GM18868 (cell line): ENCODE data around the gene VPS11.

Experiments used
- ATAC-seq: cut with Tn5 transposase; IDR thresholded peaks from one replicate; pipeline ENCODE4 v1.9.1; 2021; ENCODE audit warnings: mild to moderate bottlenecking, moderate library complexity; ENCODE audit not compliant: unreplicated experiment

Gene VPS11

DNA sequence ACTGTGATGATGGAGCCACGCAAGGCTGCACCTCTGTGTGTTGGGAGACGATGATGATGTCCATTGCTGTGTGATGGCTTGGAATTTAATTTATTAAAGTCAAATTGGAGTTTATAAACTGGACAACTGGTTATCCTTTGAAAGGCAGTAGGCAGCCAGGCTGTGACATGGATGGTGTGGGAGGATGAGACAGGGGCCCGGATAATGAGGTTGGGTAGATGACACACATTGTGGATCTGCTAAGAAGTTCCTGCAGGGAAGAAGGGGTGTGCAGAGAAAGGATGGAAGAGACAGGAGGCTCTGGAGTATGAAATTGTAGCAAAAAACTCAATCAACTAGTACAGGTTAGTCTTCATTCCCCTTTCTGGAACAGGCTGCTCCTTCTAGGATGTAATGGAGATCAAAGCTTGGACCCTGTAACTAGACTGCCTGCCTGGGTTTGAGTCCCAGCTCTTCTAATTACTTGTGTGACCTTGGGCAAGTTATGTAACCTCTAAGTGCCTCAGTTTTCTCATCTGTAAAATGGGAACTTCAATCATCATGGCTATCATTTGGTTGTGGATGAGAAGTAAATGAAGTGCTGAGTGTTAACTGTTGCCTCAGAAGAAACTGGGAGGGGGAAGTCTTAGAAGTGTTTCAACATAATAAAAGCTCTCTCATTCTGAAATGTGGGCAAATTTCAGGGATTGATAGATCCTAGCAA, 49.5 kb downstream of the VPS11 start:
- no peak for ATAC-seq

DNA sequence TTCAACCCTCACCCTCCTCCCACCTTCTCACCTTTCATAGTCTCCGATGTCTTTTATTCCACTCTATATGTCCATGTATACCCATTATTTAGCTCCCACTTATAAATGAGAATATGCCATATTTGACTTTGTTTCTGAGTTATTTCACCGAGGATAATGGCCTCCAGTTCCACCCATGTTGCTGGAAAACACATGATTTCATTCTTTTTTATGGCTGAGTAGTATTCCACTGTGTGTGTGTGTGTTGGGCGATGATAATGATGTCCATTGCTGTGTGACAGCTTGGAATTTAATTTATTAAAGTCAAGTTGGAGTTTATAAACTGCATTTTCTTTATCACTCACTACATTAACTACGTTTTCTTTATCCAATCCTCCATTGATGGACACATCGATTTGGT, 50.6 kb downstream of the VPS11 start:
- ATAC-seq: no peak

- ATAC-seq: no peak
Measured at GRCh38 chr11:119118946-119119345, 51.3 kb downstream of the VPS11 start.

DNA sequence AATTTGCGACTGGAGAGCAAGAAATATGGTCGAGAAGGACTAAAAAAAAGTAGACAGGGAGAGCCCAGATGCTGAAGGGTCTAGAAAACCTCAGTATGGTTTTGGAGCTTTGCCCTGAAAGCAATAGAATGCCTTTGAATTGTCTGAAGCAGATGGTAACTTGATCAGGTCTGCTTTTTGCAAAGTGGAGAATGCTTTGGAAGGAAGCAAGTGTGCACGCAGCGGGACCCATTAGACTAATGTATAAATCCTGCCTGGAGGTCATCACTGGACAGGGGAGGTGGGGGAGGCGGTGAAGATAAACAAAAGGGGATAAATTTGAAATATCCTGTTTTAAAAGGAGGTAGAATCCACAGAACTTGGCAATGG, 53.0 kb downstream of the VPS11 start:
- ATAC-seq: no peak

DNA sequence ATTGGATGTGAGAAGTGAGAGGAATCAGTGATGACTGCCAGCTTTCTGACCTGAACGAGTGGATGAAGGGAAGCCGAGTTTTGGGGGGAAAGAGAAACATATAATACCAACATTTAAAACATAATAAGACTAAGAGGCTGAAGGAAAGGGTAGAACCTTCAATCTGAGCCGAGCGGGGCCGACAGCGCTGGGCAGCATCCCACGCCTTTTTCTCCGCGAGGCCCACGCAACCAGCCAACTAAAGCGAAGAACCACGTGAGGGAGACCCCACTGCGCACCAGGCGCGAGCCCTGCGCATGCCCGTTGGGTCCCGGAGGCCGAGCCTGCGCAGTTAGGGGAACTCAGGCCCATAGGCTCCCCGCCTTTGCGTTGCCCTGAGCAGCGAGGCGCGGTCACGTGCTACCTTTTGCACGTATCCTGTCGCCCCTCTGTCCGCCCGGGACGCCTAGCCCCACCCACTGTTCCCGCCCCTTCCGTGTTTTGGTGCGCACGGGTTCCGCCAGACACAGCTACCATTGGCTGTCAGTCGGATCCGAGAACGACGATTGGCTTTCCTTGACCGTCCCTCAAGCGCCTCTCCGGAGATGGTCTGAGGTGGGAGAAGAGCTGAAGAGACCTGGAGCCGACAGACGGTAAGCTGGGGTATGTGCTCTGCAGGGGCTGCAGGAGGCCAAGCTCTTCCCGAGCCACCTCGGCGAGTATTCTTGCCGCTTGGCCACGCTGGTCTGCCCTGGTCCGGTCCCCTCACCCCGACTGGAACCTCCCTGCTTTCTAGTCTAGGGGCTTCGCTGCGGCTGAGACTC, 53.6 kb downstream of the VPS11 start, which contains the start of gene HINFP:
Gene HINFP, plus strand, starts transcription at position 573 of the 803 bp plus-strand sequence. CDS start 5,365 bp downstream, outside the sequence.
- peak; percentile 95 for ATAC-seq

DNA sequence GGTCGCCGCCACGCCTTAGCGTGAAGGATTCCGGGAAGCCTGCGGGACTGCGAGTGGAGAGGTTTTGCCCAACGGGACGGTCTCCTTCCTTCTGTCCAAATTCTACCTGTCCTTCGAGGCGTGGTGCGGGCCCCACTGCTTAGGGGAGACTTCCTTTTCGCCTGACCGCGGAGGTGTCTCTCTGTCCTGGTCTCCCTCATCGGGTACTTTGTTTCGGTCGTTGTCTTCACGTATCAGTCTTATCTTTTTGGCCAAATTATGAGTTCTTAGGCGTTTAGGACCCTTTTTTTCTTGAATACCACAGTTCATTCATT, 54.1 kb downstream of the VPS11 start:
- no peak for ATAC-seq

- ATAC-seq: no peak
Measured at GRCh38 chr11:119125821-119126220, 58.2 kb downstream of the VPS11 start.

DNA sequence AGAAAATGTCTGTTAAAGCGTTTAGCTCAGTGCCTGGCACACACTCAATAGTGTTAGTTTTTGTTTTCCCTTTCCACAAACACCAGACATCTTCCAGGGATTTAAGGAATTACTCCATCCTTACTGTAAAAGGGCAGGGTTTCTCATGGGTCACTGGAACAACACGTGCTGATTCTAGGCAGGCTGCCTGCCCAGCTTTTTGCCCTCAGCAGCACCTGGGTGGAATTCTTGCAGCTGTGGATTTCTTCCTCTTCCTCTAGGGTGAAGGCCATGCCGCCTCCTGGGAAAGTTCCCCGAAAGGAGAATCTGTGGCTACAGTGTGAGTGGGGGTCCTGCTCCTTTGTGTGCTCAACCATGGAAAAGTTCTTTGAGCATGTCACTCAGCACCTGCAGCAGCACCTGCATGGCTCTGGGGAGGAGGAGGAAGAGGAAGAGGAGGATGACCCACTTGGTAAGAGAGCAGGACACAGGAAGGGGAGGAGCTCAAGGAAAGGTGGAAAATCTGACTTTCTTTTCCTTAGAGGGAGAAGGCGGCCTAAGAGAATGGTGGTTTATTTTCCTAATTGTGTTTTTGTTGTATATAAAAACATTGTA, 59.2 kb downstream of the VPS11 start:
- no peak for ATAC-seq

DNA sequence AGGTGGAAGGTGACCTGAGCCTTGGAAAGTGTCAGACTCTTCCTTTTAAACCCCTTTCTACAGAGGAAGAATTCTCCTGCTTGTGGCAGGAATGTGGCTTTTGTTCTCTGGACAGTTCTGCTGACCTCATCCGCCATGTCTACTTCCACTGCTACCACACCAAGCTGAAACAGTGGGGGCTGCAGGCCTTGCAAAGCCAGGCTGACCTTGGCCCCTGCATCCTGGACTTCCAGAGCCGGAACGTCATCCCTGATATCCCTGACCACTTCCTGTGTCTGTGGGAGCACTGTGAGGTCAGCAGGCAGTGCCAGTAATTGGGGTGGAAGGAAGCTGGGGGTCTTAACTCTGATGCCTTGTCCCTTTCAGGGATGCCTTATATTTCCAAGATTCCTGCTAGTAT, 63.0 kb downstream of the VPS11 start:
- no peak for ATAC-seq
